Upper lobe of left lung (tissue), 6 donors: ENCODE measurements around the gene IPMK. TPM values are rescaled to one million over a fixed set of nuclear protein-coding genes. Genes with fewer than 3 reads are reported as not detected.

Experiments
- ATAC-seq, 2 donors: fragments of 200-7000 bp; cut with Tn5 transposase; one replicate each; pipeline ENCODE4 v1.9.1; 2022; ENCODE audit warnings: mild to moderate bottlenecking in 2 of 2, moderate library complexity in 2 of 2; ENCODE audit not compliant: low FRiP score in 2 of 2
- DNase-seq, 2 donors: peaks; one replicate each; pipeline ENCODE4 v3.0.0-alpha.2; 2019 to 2020
- H3K27ac ChIP-seq, 4 donors: fragments of 200-600 bp; sonication (generic); one replicate each; pipeline ENCODE4 v1.5.1; 2016 to 2019
- H3K27me3 ChIP-seq, 4 donors: fragments of 200-600 bp; sonication (generic); one replicate each; pipeline ENCODE4 v1.5.1; 2017 to 2019
- H3K36me3 ChIP-seq, 4 donors: fragments of 200-600 bp; sonication (generic); one replicate each; pipeline ENCODE4 v1.5.1; 2016 to 2019
- H3K4me1 ChIP-seq, 4 donors: fragments of 200-600 bp; sonication (generic); one replicate each; pipeline ENCODE4 v1.5.1; 2018 to 2019
- H3K4me3 ChIP-seq, 4 donors: fragments of 200-600 bp; sonication (generic); one replicate each; pipeline ENCODE4 v1.5.1; 2017 to 2019; ENCODE audit warnings: mild to moderate bottlenecking in 2 of 4, moderate library complexity in 1 of 4
- H3K9me3 ChIP-seq, 4 donors: fragments of 200-600 bp; sonication (generic); one replicate each; pipeline ENCODE4 v1.5.1; 2018 to 2019
- CTCF ChIP-seq, 6 experiments: fragments of 450-650 bp in 4 of 6; fragments of 200-600 bp in 2 of 6; sonication (generic) in 2 of 6; IDR thresholded peaks; one replicate each; pipeline ENCODE4 v1.5.1; 2016 to 2019; ENCODE audit warnings: antibody characterized with exemption in 6 of 6
- EP300 ChIP-seq, 4 donors: sonication (generic); formaldehyde crosslinking; IDR thresholded peaks; one replicate each; pipeline ENCODE4 v1.5.1; 2017; ENCODE audit warnings: antibody characterized with exemption in 4 of 4, control low read depth in 2 of 4
- POLR2A ChIP-seq, 4 donors: fragments of 450-650 bp; IDR thresholded peaks; one replicate each; pipeline ENCODE4 v1.5.1; 2016 to 2017; ENCODE audit warnings: antibody characterized with exemption in 4 of 4, mild to moderate bottlenecking in 2 of 4
- POLR2AphosphoS5 ChIP-seq, 2 donors: sonication (generic); formaldehyde crosslinking; IDR thresholded peaks; one replicate each; pipeline ENCODE4 v1.5.1; 2017; ENCODE audit warnings: antibody characterized with exemption in 2 of 2
- WGBS, 2 donors: methylation state at CpG; one replicate each; pipeline ENCODE4 v1.1.5; 2017 to 2018; 5-methylcytosine and 5-hydroxymethylcytosine counted together
- total RNA-seq, 6 donors: library from RNA; depleted of rRNA in 4 of 6; stranded (reverse); fragments of >200 nt in 4 of 6; gene quantifications; one replicate each; pipeline versions ENCODE4 v1.1.0 to v1.2.1, GENCODE V29; 2016 to 2021
- donor health status: DM: no; HTN: no; CAD: no; lungs with moderate emphysema.
- donor health status: DM: no; HTN: yes; CAD: no; lungs with severe emphysema.

Gene IPMK
- total RNA-seq, 6 donors from 2014 or later: 2.6 to 10.7 (median 5.7) TPM

GRCh38 chr10:58278962-58279307 is 11.2 kb upstream of the IPMK start:
- no peak for TF ChIP-seq EP300 (IDR thresholded peaks at IDR 0.05)
- TF ChIP-seq POLR2A (IDR thresholded peaks at IDR 0.05): no peak
- TF ChIP-seq POLR2AphosphoS5 (IDR thresholded peaks at IDR 0.05): no peak
- no peak for TF ChIP-seq CTCF (IDR thresholded peaks at IDR 0.05)
- H3K36me3 ChIP-seq: peaks cover 0 to 9% (median 0%) of the 10 kb centered on the region in 4 donors
- DNase-seq: no peak
- H3K4me3 ChIP-seq: no peak overlapping the region
- peaks cover 0 to 9% (median 5%) of the 10 kb centered on the region in 4 donors for H3K4me1 ChIP-seq
- 62 to 86% methylated on average over 1 of the region's 1 CpG for WGBS, 2 donors
- H3K9me3 ChIP-seq: no peaks in the 10 kb centered on the region
- ATAC-seq: no peak
- no peak overlapping the region for H3K27ac ChIP-seq
- no peaks in the 10 kb centered on the region for H3K27me3 ChIP-seq

- H3K27ac ChIP-seq: no peak overlapping the region
- H3K27me3 ChIP-seq: no peaks in the 10 kb centered on the region
- 76 to 80% methylated on average over 7 of the region's 7 CpGs for WGBS, 2 donors
- no peak for TF ChIP-seq EP300 (IDR thresholded peaks at IDR 0.05)
- TF ChIP-seq POLR2AphosphoS5 (IDR thresholded peaks at IDR 0.05): no peak
- no peak for TF ChIP-seq CTCF (IDR thresholded peaks at IDR 0.05)
- no peak for TF ChIP-seq POLR2A (IDR thresholded peaks at IDR 0.05)
- H3K4me3 ChIP-seq: no peak overlapping the region
- DNase-seq (peak in 1 of 2 donors; percentile 49), ATAC-seq (no peak)
- H3K36me3 ChIP-seq: peaks cover 0 to 9% (median 0%) of the 10 kb centered on the region in 4 donors
- peaks cover 0 to 9% (median 5%) of the 10 kb centered on the region in 4 donors for H3K4me1 ChIP-seq
- H3K9me3 ChIP-seq: no peaks in the 10 kb centered on the region
These were observed 10.7 kb upstream of the IPMK start for GRCh38 chr10:58278274-58278961.

GRCh38 chr10:58275908-58276307 is 8.2 kb upstream of the IPMK start:
- H3K4me3 ChIP-seq: no peak overlapping the region
- no peak for ATAC-seq

GRCh38 chr10:58275261-58275660 is 7.6 kb upstream of the IPMK start:
- Histone ChIP-seq H3K4me1 (no peaks in the 10 kb centered on the region), H3K9me3 (no peaks in the 10 kb centered on the region), H3K36me3 (peaks cover 0 to 9% (median 0%) of the 10 kb centered on the region in 4 donors), H3K4me3 (no peak overlapping the region), H3K27me3 (no peaks in the 10 kb centered on the region), H3K27ac (no peak overlapping the region)
- WGBS, 2 donors: 82 to 86% methylated on average over 2 of the region's 2 CpGs
- DNase-seq (no peak), ATAC-seq (no peak)
- no peak for TF ChIP-seq EP300 (IDR thresholded peaks at IDR 0.05)
- TF ChIP-seq POLR2A (IDR thresholded peaks at IDR 0.05): no peak
- no peak for TF ChIP-seq CTCF (IDR thresholded peaks at IDR 0.05)
- no peak for TF ChIP-seq POLR2AphosphoS5 (IDR thresholded peaks at IDR 0.05)

More at GRCh38 chr10:58275908-58276307, 8.2 kb upstream of the IPMK start:
- DNase-seq: no peak
- Histone ChIP-seq H3K27ac (no peak overlapping the region), H3K27me3 (no peaks in the 10 kb centered on the region), H3K9me3 (no peaks in the 10 kb centered on the region), H3K36me3 (peaks cover 0 to 9% (median 0%) of the 10 kb centered on the region in 4 donors), H3K4me1 (no peaks in the 10 kb centered on the region)
- TF ChIP-seq POLR2AphosphoS5 (IDR thresholded peaks at IDR 0.05): no peak
- TF ChIP-seq EP300 (IDR thresholded peaks at IDR 0.05): no peak

GRCh38 chr10:58269782-58270290 is 2.1 kb upstream of the IPMK start:
- peaks cover 13 to 30% (median 21%) of the 10 kb centered on the region in 4 donors for H3K4me1 ChIP-seq
- peak overlapping the region; percentile 98 to 99 (median 99) for H3K27ac ChIP-seq
- ATAC-seq: no peak

More at GRCh38 chr10:58269782-58270290, 2.1 kb upstream of the IPMK start:
- Histone ChIP-seq H3K27me3 (no peaks in the 10 kb centered on the region), H3K36me3 (no peaks in the 10 kb centered on the region), H3K9me3 (no peaks in the 10 kb centered on the region), H3K4me3 (peak overlapping the region; percentile 65 to 89 (median 79))
- TF ChIP-seq CTCF (IDR thresholded peaks at IDR 0.05) (no peak), POLR2A (IDR thresholded peaks at IDR 0.05) (no peak), EP300 (IDR thresholded peaks at IDR 0.05) (no peak), POLR2AphosphoS5 (IDR thresholded peaks at IDR 0.05) (no peak)
- no peak for DNase-seq
- WGBS, 2 donors: 22% methylated on average over 12 of the region's 12 CpGs
